GM12891 (cell line): ENCODE results near the gene SND1.
"Not testable (repeated sequence)": the region's sequence is repeated elsewhere in the genome, so short reads cannot be mapped to it uniquely, and the experiment has no call there.

ENCODE experiments used
- DNase-seq: peaks from one replicate; pipeline ENCODE4 v3.0.0; 2011; ENCODE audit warnings: low spot score; ENCODE audit not compliant: insufficient read length
- FAIRE-seq: peaks from 2 replicates; lab custom pipeline; 2011; peaks lifted over from hg19 to GRCh38; lab: Jason Lieb, UNC
- PAX5 ChIP-seq: IDR thresholded peaks from 2 replicates; pipeline ENCODE4 v1.6.1; 2011; ENCODE audit warnings: low read length, moderate library complexity, mild to moderate bottlenecking; ENCODE audit not compliant: insufficient read depth, severe bottlenecking
- POLR2A ChIP-seq: IDR thresholded peaks from 2 replicates; pipeline ENCODE4 v1.6.1; 2011; ENCODE audit warnings: low read depth, low read length, control low read depth
- POLR2AphosphoS5 ChIP-seq: IDR thresholded peaks from 2 replicates; pipeline ENCODE4 v1.6.1; 2011; ENCODE audit warnings: low read depth, low read length, control low read depth
- POU2F2 ChIP-seq: IDR thresholded peaks from 2 replicates; pipeline ENCODE4 v1.6.1; 2011; ENCODE audit warnings: low read depth, mild to moderate bottlenecking, control low read depth, low read length, moderate library complexity
- SPI1 ChIP-seq: IDR thresholded peaks from 2 replicates; pipeline ENCODE4 v1.6.1; 2011; ENCODE audit warnings: low read depth, low read length, control low read depth
- TAF1 ChIP-seq: IDR thresholded peaks from 2 replicates; pipeline ENCODE4 v1.6.1; 2011; ENCODE audit warnings: low read depth, low read length, control low read depth

Gene SND1

GRCh38 chr7:127667759-127668530, 16.0 kb downstream of the SND1 start:
- DNase-seq (no peak), FAIRE-seq (no peak)
- TF ChIP-seq POLR2A, result no peak
- no peak for TF ChIP-seq POLR2AphosphoS5
- no peak for TF ChIP-seq POU2F2
- TF ChIP-seq TAF1, result no peak
- TF ChIP-seq SPI1, result no peak
- TF ChIP-seq PAX5, result no peak

- no peak for TF ChIP-seq POLR2A
- no peak for TF ChIP-seq SPI1
- TF ChIP-seq POU2F2, result no peak
- no peak for TF ChIP-seq TAF1
- TF ChIP-seq POLR2AphosphoS5, result no peak
- no peak for TF ChIP-seq PAX5
- no peak for DNase-seq
- no peak for FAIRE-seq
Measured at GRCh38 chr7:127671341-127671740, 19.3 kb downstream of the SND1 start.

GRCh38 chr7:127673902-127674301, 21.9 kb downstream of the SND1 start:
- DNase-seq (no peak), FAIRE-seq (no peak)
- TF ChIP-seq POU2F2, result no peak
- TF ChIP-seq TAF1, result no peak
- TF ChIP-seq SPI1, result no peak
- no peak for TF ChIP-seq PAX5

- TF ChIP-seq POLR2AphosphoS5 (no peak), SPI1 (no peak), POU2F2 (no peak), PAX5 (no peak), TAF1 (no peak), POLR2A (no peak)
- FAIRE-seq (no peak), DNase-seq (no peak)
Measured at GRCh38 chr7:127674361-127674760, 22.4 kb downstream of the SND1 start.

- DNase-seq, result not testable (repeated sequence)
Measured at GRCh38 chr7:127674923-127675322, 22.9 kb downstream of the SND1 start.

GRCh38 chr7:127675721-127676120, 23.7 kb downstream of the SND1 start:
- no peak for FAIRE-seq
- no peak for DNase-seq
- TF ChIP-seq SPI1 (no peak), POU2F2 (no peak), PAX5 (no peak), POLR2A (no peak), POLR2AphosphoS5 (no peak), TAF1 (no peak)

More at GRCh38 chr7:127674923-127675322, 22.9 kb downstream of the SND1 start:
- not testable (repeated sequence) for FAIRE-seq

GRCh38 chr7:127677433-127678230, 25.6 kb downstream of the SND1 start:
- DNase-seq (no peak), FAIRE-seq (no peak)
- no peak for TF ChIP-seq POLR2AphosphoS5
- TF ChIP-seq PAX5, result no peak
- no peak for TF ChIP-seq SPI1
- TF ChIP-seq POU2F2, result no peak
- no peak for TF ChIP-seq TAF1
- no peak for TF ChIP-seq POLR2A

- FAIRE-seq, result no peak
- no peak for DNase-seq
- TF ChIP-seq POLR2A (no peak), POLR2AphosphoS5 (no peak), SPI1 (no peak), PAX5 (no peak), POU2F2 (no peak), TAF1 (no peak)
Measured at GRCh38 chr7:127678337-127678736, 26.3 kb downstream of the SND1 start.

- FAIRE-seq (no peak), DNase-seq (no peak)
- TF ChIP-seq PAX5 (no peak), SPI1 (peak; percentile 79)
Measured at GRCh38 chr7:127678947-127679346, 27.0 kb downstream of the SND1 start.

- no peak for DNase-seq
- no peak for TF ChIP-seq POLR2AphosphoS5
- no peak for TF ChIP-seq POLR2A
- no peak for TF ChIP-seq PAX5
- TF ChIP-seq TAF1, result no peak
- TF ChIP-seq POU2F2, result no peak
- no peak for TF ChIP-seq SPI1
- no peak for FAIRE-seq
Measured at GRCh38 chr7:127680983-127681382, 29.0 kb downstream of the SND1 start.
